GM19023 (cell line): Measurements from ENCODE around the gene PRUNE2.

Experiments used
- ATAC-seq: cut with Tn5 transposase; IDR thresholded peaks from one replicate; pipeline ENCODE4 v1.9.1; 2021; ENCODE audit warnings: mild to moderate bottlenecking, moderate library complexity; ENCODE audit not compliant: unreplicated experiment

The PRUNE2 gene

DNA sequence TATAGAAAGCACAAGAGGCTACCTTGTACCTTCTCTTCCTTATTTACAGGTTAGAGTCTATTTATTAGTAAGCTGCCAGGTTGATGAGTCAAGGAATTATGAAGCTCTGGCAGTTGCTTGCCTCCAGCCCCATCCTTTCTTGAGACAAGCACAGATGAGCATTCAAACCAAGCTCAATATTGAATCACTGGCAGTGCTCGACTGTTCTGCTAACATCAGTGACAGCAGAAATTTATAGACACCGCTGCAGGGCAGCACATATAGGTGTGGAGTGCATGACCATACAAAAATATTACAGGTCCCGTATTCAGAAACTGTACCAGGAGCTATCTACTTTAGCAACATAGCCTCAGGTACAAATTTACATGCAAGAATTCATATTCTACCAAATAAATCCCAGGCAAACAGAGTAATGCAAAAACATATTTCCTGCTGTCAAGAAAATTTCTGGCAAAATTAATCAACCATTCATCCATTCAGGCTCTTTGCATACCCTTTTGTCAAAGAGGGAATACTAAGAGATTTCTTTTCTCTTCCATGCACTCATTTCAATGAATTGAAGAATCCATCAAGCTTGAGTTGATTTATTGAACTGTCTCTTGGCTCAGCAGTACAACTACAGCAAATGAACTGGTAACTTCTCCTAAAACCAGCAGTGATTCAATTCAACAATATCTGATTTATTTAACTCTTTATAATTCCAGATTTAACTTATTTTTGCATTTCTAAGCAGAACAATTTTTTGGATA lies 168.6 kb downstream of the PRUNE2 start:
- no peak for ATAC-seq

- no peak for ATAC-seq
Measured at GRCh38 chr9:76734716-76735115, 171.2 kb downstream of the PRUNE2 start.

- no peak for ATAC-seq
Measured at GRCh38 chr9:76733096-76733495, 172.8 kb downstream of the PRUNE2 start.

DNA sequence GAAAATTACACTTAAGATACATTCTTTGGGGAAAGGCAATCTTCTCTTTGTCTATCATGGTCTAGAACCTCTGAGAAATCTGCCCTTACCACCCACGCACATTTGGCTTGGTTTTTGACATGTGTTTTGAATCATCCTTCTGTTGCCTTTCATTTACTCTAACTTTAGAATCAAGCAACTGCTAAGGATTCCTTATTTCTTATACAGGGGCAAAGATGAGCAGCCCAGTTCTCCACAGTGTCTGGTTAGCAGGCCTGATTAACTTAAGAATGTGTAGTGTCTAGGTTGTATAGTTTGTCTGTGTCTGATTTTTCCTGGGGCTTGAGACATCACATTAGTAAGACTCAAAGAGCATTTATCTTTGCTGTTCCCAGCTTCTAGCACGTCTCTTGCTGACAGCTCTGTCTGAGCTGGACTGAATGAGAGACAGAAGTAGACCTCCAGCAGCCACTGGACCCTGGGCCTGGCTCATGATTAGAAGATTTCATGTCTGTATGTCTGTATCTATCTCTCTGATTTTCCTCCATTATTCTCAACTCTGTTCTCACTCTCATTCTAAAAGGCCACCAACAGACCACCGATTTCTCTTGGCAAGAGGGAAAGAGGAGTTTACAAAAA lies 173.5 kb downstream of the PRUNE2 start:
- ATAC-seq: no peak

DNA sequence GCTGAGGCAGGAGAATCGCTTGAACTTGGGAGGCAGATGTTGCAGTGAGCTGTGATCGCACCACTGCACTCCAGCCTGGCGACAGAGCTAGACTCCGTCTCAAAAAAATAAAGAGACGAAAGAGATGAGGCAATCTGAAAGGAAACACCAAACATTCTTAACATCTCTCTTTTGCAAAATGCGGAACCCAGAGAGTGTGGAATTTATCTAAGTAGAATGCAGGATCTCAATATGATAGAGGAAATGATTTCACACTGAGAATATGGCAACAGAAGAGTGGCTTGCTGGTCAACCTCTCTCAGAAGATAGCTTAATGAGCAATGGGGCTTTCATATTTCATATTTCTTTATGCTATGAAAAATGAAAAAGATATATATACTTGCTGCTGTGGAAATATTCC lies 175.1 kb downstream of the PRUNE2 start:
- ATAC-seq: no peak

DNA sequence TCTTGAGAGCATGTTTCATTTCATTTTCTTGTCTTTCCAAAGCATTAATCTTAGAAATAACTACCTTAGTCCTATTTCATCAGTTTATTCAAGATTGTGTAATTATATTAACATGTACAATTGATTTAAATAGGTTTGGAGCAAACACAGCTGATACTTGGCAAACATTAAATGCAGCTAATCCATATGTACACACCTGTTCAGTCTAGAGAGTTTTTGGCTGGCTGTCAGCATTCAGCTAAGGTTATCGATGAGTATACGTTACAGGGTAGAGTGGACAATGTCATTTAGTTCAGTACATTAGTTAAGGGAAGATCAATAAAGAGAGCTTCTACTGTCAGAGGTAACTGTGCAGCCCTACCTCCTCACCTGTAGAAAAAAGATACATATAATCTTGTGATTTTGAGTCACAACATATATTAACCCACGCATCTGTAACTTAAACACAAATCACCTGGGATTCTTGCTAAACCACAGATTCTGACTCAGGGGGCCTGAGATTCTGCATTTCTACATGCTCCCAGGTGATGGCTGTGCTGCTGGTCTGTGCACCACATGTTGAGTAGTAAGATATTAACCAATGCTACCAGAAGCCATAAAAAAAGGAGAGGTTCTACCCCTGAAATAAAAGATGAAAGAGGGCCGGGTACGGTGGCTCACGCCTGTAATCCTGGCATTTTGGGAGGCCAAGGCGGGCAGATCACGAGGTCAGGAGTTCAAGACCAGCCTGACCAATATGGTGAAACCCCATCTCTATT lies 175.8 kb downstream of the PRUNE2 start:
- ATAC-seq: no peak

- no peak for ATAC-seq
Measured at GRCh38 chr9:76729116-76729515, 176.8 kb downstream of the PRUNE2 start.

GRCh38 chr9:76725885-76726284 lies 180.0 kb downstream of the PRUNE2 start:
- ATAC-seq: no peak

- no peak for ATAC-seq
Measured at GRCh38 chr9:76725011-76725546, 180.8 kb downstream of the PRUNE2 start.

DNA sequence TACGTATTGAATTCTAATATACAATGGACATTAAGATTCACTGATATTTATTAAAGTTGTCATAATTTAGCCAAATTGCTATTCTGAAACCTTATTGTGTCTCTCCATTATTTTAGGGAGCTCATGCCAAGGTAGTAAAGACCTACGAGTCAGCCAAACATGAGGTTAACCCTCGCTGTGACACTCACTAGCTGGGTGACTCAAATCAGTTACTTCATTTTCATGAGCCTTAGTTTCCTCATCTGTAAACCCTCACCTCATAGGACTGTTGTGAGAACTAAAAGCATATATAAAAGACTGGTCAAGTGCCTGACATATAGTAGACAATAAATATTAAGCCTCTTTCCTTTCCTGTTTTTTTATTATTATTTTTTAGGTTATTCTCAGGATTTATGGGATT lies 185.7 kb downstream of the PRUNE2 start:
- no peak for ATAC-seq

- ATAC-seq: no peak
Measured at GRCh38 chr9:76718166-76718565, 187.7 kb downstream of the PRUNE2 start.

GRCh38 chr9:76717613-76718012 lies 188.3 kb downstream of the PRUNE2 start:
- no peak for ATAC-seq

DNA sequence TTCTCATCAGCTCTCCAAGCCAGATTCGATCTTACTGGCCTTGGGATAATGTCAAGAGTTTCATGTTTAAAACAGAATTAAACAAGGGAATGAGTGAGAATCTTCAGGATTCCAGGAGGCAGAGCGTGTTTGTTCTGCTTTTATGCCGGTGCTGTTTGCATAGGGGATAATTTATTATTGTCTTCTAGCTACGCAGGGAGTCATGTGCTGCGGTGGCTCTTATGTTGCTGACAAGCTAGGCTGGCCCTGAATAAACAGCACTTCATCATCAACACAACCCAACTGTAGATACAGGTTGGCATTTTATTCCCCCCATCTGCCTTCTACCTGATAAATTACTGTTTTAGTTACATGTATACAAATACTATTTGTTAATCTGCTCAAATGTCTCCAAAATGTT lies 188.7 kb downstream of the PRUNE2 start:
- no peak for ATAC-seq

- no peak for ATAC-seq
Measured at GRCh38 chr9:76716085-76716672, 189.7 kb downstream of the PRUNE2 start.

DNA sequence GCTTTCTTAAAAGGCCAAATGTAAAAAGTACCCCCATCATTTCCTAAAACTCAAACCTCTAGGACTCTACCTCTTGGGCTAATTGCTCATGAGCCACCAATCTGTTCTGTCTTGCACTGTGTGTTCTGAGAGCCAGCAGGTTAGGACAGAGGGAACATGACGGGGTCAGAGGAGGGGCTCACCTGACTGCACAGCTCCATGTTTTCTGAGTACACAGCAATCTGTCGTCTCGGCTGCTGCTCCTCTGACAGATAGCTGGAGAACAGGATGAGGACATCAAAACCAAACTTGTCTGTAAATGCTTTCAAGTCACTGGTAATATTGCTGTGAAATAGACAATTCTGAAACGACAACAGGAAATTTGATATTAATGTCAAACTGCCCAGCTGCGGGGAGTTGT lies 192.5 kb downstream of the PRUNE2 start:
- ATAC-seq: no peak

GRCh38 chr9:76709020-76709419 lies 196.9 kb downstream of the PRUNE2 start:
- ATAC-seq: no peak

DNA sequence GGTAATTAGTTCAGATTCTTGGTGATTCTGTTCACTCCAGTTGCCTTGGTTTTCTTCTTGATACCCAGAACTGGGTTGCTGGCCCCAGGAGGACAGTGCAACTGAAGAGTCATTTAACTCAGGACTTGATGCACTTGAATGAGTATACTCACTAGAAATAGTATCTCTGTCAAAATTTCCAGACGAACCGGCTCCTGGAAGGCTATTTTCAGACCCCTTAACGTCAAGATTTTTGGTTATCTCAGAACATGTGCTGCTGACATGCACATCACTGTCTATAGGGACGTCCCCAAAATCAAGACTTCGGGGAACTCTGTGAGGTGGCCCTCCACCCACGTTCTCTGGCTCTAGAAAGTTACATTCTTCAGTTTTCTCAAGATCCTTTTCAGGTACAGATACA lies 198.4 kb downstream of the PRUNE2 start:
- ATAC-seq: peak; percentile 54

DNA sequence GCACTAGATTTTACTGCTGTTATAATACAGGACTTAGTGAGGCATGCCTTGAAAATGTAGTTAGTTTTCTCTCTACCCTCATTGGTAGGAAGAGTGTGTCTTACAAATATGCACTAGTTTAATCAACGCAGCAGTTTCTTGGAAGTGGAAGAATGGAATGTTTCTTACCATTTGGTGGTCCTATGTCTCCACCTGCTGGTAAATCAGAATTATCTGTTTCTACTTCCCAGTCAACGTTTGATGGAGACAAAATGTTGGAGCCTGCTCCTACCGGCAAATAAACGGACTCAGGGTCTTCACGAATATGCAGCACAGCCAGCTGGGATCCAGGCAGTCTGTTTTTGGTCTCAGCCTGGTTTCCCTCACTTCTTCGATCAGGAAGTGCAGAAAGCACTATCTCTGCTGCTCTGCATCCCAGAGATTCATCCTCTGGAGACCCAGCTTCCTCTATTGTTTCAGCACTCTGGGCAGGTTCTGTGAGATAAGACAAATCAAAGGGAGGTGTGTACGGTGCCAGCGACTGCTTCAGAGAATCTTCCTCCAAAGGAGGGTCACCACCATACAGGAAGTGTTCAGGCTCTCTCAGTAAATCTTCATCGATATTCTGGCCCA lies 201.2 kb downstream of the PRUNE2 start:
- ATAC-seq: no peak

GRCh38 chr9:76703270-76703669 lies 202.6 kb downstream of the PRUNE2 start:
- no peak for ATAC-seq

- ATAC-seq: no peak
Measured at GRCh38 chr9:76701441-76702039, 204.4 kb downstream of the PRUNE2 start.

DNA sequence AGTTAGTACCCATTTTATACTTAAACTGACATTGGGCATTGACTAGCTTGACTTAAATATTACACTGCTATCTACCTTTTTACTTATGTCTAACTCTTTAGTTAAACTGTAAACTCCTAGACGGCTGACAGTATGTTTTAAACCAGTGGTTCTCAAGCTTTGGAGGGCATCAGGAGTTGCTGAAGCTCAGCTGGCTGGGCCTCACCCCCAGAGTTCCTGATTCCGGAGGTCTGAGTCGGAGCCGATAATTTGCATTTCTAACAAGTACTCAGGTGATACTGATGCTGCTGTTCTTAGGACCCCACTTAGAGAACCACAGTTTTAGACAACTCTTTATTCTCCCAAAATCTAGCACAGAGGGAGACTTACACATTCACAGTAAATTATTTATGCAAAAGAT lies 205.0 kb downstream of the PRUNE2 start:
- ATAC-seq: no peak
